ENCODE results near the gene NIT1.

- TF ChIP-seq, protein P1, sequence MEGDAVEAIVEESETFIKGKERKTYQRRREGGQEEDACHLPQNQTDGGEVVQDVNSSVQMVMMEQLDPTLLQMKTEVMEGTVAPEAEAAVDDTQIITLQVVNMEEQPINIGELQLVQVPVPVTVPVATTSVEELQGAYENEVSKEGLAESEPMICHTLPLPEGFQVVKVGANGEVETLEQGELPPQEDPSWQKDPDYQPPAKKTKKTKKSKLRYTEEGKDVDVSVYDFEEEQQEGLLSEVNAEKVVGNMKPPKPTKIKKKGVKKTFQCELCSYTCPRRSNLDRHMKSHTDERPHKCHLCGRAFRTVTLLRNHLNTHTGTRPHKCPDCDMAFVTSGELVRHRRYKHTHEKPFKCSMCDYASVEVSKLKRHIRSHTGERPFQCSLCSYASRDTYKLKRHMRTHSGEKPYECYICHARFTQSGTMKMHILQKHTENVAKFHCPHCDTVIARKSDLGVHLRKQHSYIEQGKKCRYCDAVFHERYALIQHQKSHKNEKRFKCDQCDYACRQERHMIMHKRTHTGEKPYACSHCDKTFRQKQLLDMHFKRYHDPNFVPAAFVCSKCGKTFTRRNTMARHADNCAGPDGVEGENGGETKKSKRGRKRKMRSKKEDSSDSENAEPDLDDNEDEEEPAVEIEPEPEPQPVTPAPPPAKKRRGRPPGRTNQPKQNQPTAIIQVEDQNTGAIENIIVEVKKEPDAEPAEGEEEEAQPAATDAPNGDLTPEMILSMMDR (IDR thresholded peaks at IDR 0.05; ENCODE audit: poor library complexity), result no peak
- TF ChIP-seq EZH2 (IDR thresholded peaks at IDR 0.05; ENCODE audit: borderline replicate concordance) (no peak), EZH2phosphoT487 (IDR thresholded peaks at IDR 0.05; ENCODE audit: low read depth, severe bottlenecking, unreplicated experiment) (no peak)
Observed at GRCh38 chr1:161106431-161106830, 11.5 kb upstream of the NIT1 start.
